HG03442 (cell line): ENCODE results near the gene ARID1B.

Experiments
- ATAC-seq: cut with Tn5 transposase; IDR thresholded peaks from one replicate; pipeline ENCODE4 v1.9.1; 2021; ENCODE audit warnings: mild to moderate bottlenecking, moderate library complexity; ENCODE audit not compliant: unreplicated experiment

Gene ARID1B

GRCh38 chr6:157065366-157065765 is 288.2 kb downstream of the ARID1B start:
- ATAC-seq = no peak

GRCh38 chr6:157066781-157067491 is 289.8 kb downstream of the ARID1B start:
- ATAC-seq = no peak

GRCh38 chr6:157067507-157067906 is 290.3 kb downstream of the ARID1B start:
- no peak for ATAC-seq

DNA sequence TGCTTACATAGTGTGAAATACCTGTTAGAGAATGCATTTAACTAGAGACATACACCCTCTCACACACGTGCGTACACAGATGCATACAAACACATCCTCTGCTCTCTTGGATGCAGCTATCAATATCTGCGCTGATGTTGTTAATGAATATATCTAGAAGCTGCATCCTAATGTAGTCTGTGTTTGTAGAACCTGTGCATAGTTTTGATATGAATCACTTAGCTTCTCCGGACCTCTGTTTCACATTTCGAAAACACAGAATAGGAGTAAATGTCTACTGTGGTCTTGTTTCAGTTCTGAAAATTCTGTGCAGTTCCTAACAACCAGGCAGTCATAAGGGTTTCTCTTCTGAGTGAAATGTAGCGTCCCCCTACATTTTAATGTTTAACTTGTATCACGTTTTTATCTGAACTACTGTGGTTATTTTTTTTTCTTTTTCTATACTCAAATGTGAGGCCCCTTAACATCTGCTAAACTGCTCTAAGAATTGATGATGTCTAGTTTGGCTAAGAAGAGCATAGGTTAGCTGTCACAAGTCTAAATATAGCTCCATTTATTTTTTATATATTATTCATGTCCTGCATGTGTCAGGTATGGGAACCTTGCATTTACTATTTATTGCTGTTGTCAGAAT is 291.6 kb downstream of the ARID1B start:
- ATAC-seq = peak; percentile 98

DNA sequence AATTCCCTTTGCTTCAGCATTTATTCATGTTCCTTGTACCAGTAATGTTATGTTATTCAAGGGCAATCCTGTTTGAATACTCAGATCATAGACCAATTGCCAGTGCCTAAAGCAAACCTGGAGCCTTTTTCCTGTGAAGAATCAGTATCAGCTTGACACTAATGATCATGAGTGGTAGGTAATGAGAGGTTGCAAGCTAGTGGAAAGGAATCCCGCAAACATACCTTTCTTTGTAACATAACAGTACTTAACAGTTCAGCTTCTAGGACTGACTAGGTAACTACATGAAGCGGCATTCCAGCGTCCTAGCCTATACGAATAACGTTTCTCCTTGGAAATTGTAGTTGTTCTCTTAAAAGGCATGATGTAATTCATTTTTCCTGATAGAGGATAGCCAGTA is 292.4 kb downstream of the ARID1B start:
- no peak for ATAC-seq

GRCh38 chr6:157070403-157071107 is 293.4 kb downstream of the ARID1B start:
- no peak for ATAC-seq

- no peak for ATAC-seq
These were observed 294.9 kb downstream of the ARID1B start for GRCh38 chr6:157072128-157072527.

DNA sequence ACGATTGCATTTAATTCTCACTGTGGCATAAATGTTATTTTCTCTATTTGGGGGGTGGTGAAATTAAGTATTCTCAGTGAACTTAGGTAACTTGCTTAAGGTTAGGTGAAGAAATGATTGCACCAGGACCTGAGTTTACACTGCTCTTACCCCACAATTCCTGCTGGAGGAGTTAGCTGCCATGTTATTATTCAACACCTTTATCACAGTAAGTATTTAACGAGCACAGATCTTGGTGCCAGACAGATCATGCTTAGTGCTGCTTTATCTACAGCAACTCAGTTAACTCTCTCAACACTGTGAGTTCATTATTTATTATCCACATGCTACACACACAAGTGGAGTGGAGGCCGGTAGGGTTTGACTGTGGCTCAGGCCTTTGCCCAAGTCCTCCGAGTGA is 296.4 kb downstream of the ARID1B start:
- no peak for ATAC-seq

GRCh38 chr6:157074969-157075368 is 297.8 kb downstream of the ARID1B start:
- ATAC-seq = no peak

DNA sequence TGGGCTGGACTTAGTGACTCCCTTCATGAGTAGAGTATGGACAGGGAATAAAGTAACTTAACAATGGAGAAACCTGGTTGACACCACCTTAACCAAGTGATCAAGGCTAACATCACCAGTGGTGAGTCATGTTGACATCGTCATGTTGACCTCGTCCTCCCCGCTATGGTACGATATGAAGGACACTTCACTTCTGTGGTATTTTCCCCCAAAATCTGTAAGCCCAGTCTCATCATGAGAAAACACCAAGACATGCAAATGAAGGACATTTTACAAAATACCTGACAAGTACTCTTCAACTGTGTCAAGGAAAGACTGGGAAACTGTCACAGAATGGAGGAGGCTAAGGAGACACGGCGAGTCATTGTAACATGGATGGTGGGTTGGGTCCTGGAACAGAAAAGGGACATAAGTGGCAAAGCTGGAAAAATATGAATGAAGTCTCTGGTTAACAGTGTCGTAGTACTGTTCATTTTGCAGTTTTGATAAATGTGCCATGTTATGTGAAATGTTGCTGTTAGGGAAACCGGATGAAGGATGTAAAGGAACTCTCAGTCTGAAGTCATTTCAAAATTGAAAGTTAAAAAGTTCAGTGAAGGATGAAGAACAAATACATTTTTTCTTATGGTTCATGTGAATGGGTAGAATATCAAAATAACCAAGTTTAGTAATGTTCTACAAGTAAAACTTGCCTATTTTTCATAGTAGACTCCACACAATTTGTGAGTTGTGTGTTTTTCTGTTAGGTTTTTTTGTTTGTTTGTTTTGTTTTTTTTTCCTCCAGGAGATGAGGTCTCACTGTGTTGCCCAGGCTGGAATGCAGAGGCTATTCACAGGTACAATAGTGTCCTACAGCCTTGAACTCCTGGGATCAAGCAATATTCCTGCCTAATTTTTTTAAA is 298.6 kb downstream of the ARID1B start:
- ATAC-seq = peak; percentile 80

DNA sequence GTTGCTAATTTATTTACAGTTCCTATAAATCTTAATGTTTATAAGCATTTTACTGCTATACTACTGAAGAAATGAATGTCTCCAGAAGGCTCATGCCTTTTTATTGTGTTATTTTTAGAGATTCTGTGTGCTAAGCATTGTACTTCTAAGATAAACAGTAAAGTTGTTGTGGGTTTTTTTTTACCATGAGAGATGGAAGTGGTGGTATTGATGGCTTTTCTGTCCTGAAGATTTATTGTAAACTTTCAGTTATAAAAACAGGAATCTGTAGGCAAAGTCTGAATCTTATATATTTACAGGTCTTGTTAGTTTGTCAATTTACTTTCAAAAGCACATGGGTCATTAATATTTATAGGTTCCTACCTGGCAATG is 299.3 kb downstream of the ARID1B start:
- ATAC-seq = no peak

DNA sequence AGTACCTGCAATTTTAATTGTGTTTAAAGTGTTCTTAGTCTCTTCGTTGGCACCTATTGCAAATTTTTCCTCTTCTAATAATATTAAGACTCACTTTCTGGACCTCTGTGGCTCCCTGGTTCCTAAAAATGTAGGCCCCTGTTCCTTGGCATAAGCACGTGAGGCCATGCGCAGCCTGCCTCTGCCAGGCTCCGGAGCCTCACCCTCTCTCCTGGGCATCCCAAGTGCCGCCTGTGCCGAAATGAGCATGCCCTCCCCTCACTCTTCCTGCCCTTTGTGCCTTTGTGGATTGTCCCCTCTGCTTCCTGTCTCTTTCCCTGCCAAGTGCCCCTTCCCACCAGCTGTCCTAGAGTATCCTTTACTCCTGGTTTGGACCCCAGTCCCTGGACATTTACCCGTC is 300.1 kb downstream of the ARID1B start:
- no peak for ATAC-seq

GRCh38 chr6:157078326-157078725 is 301.1 kb downstream of the ARID1B start:
- ATAC-seq = no peak

GRCh38 chr6:157079277-157079676 is 302.1 kb downstream of the ARID1B start:
- ATAC-seq = no peak

- ATAC-seq = no peak
These were observed 302.6 kb downstream of the ARID1B start for GRCh38 chr6:157079771-157080170.

DNA sequence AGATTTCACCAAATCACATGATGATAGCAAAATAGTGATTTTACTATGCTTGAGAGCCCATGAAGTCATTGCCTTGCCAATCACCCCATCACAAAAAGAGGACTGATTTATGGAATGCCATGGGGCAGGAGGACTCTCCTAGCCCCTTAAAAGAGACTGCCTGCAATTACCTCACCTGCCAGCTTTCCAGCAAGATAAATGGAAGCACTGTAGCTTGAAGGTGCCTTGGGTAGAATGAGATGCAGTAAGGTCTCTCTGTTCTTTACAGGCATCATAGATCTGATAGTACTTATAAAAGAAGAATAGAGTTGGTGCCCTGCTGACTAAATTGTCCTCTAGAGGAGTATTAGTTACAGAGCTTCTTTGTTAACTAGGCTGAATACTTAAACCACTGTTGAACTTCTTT is 303.8 kb downstream of the ARID1B start:
- ATAC-seq = no peak

DNA sequence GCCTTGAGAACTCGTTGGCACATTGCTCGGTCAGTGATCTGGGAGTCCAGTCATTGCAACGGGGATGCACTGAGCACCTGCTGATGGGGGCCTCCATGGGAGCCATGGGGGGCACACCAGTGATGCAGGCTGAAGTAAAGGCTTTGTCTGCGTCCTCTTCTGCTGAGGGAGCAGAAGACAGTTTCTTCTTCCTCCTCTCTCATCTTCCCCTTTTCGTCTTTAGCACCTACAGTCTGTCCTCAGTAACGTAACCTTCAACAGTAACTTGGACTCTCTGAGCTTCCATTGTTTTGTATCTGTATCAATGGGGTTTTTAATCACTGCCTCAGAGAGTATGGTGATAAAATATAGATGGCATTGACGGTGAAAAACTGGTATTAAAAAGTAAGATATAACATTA is 306.2 kb downstream of the ARID1B start:
- ATAC-seq = no peak

DNA sequence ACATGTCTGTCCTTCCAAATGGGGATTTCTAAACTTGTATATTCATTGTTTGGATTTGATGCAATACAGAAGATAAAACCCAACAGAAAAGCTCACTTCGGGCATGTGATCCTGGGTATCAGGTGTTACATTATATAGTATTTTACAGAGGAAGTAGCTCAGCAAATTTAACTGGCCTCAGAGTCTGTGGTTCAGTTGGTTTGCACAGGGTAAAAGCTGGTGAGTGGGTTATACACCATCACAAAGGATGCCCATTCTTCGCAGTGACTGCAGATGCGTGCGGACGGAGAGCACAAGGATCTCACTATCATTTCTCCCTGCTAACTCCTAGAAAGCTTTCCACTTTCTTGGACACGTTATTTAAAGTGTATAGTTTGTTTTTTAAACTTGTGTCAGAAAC is 309.5 kb downstream of the ARID1B start:
- ATAC-seq = no peak

DNA sequence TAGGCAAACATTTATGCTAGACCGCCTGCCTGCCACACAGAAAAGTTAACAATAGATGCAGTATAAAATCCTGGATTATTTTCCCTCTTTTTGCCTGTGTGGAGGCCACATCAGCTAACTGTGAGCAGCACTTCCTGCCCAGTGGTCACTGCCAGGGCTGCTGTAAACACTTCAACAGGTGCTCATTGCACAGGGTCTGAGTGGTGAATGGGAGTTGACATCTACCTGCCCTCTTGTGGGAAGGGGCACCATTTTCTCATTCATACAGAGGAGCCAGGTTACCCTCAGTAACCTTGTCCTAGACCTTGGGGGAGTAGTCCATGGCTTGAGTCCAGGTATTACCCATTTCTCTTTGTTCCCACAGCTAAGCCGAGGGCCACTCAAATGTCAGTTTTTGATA is 310.8 kb downstream of the ARID1B start:
- ATAC-seq = no peak

DNA sequence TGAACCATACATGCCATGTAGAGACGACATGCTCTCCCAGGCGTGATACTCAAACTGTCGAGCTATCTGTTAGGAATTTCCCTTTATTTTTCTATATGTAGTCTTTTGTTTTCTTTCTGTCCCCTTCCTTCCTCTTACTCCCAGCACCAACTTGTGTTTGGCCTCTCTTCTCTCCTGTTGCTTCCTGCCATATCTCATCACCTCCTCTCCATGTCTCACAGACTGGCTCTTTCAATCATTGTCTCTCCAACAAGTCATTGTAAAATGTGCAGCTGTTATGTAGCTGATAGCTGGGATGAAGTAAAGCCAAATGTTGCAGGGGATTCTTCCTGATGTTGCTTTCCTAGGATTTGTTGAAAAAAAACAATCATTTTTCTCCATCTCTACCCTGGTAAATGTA is 311.7 kb downstream of the ARID1B start:
- ATAC-seq = no peak

GRCh38 chr6:157089258-157089657 is 312.1 kb downstream of the ARID1B start:
- ATAC-seq = no peak
